GM19328 (cell line): Measurements from ENCODE around the gene RABGGTA.

Source experiments
- ATAC-seq: cut with Tn5 transposase; IDR thresholded peaks from one replicate; pipeline ENCODE4 v1.9.1; 2021; ENCODE audit warnings: mild to moderate bottlenecking, moderate library complexity; ENCODE audit not compliant: unreplicated experiment

The RABGGTA gene

DNA sequence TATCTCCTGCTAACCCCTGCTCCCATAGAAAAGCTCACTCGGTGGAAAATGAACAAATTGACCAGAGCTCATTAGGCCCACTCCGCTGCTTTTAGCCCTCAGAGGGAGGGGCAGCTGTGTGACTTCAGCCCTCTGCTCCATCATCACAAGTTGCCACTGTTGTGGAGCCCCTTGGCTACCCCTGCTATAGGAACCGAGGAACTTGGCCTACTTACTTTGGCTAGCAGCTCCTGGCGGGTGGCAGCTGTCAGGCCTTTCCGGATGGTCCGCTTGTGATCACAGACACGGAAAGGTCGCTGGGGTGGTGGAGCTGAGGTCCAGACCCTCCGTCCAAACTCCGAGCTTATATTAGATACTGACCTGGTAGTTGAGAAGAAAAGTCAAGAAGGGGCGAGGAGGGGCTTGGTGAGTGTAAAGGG, 35.8 kb upstream of the RABGGTA start:
- no peak for ATAC-seq

DNA sequence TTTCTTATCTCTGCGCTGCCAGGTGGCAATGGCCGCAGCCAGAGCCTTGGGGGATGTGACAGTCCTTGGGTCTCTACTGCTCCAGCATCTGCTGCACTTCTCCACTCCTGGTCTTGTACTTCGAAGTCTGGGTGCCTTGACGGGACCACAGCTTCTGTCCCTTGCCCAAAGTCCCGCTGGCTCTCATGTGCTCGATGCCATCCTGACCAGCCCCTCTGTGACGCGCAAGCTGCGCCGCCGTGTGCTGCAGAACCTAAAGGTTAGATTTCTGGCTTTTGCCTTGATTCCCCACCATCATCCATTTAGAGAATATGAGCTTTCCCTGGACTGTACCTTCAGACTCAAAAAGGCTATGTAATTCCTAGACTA, 32.6 kb upstream of the RABGGTA start:
- ATAC-seq: no peak

DNA sequence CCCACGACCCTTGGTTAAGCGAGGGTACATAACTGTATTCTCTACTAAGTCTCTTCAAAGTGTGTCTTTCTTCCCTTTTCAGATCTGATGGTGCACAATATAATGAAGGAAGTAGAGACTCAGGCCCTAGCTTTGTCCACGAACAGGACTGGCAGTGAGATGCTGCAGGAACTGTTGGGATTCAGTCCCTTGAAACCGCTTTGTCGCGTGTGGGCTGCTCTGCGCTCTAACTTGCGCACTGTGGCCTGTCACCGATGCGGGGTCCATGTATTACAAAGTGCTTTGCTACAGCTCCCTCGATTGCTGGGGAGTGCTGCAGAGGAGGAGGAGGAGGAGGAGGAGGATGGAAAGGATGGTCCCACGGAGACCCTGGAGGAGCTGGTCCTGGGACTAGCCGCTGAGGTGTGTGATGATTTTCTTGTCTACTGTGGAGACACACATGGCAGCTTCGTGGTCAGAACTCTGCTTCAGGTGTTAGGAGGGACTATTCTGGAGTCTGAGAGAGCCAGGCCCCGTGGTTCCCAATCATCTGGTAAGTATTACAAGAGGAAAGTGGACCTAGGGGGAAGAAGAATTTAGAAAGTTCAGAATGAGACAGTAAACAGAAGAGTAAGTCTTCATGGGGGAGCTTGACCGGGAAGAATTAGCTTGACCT, 29.1 kb upstream of the RABGGTA start:
- ATAC-seq: no peak

DNA sequence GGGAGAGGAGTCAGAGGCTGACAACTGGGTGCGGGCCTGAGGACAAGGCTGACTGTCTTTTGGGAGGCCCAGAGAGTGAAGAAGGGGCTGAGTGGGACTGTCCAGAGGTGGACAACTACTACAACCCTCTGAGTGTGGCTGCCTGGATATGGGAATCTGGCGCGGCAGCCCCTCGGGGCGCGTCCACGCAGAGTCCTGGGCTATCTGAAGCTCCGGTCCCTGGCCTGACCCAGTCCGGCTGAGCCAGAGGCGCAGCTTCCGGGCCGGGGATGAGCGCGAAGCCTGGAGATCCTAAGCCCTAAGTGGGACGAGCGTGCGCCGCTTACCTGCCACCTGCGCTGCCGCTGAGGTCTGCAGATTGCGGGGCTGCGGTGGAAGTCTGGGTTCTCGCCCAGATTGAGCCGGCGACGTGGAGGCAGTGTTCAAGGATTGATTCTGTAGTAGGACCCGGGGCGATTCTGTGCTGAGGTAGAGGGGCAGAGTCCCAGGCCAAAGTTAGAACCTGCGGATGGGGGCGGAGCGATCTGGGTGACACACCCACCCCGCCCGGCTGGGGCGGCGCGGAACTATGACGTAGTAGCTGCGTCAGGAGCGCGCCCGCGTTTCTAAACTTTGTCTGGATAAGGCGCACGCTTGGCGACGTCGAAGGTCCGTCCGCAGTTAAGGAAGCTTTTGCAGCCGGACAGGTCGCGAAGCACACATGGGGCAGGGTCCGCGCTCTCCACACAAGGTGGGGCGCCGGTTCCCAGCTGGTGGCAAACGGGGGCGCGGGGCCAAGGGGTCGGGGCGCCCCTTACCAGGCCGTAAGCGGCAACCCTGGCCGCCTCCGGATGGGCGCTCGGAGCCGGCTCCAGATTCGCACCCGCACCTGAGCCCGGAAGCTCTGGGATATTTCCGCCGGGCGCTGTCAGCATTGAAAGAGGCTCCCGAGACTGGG, 28.1 kb upstream of the RABGGTA start, which contains the start of the genes DHRS1 and NOP9:
Gene DHRS1 (minus strand): TSS at position 526 of the 937 bp plus-strand sequence. CDS start 674 bp downstream, outside the sequence.
Gene NOP9 (plus strand): TSS at position 596 of the 937 bp plus-strand sequence. CDS start 105 bp downstream, at position 701.
- ATAC-seq: peak; percentile 53

DNA sequence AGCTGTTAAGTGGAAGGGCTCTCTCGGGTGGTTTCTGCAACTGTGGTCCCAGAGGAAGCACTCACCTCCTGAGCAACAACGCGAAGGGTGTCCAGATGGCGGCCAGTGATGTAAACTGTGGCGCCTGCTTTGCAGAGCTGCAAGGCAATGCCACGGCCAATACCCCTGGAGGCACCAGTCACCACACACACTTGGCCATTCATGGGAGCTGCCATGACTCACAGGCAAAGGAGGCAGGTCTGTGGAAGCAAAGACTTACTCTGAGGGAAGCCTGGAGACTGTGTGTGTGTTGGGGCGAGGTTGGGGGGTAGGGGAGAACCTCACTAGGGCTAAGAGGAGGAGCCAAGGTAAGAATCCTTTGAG, 27.5 kb upstream of the RABGGTA start:
- no peak for ATAC-seq

DNA sequence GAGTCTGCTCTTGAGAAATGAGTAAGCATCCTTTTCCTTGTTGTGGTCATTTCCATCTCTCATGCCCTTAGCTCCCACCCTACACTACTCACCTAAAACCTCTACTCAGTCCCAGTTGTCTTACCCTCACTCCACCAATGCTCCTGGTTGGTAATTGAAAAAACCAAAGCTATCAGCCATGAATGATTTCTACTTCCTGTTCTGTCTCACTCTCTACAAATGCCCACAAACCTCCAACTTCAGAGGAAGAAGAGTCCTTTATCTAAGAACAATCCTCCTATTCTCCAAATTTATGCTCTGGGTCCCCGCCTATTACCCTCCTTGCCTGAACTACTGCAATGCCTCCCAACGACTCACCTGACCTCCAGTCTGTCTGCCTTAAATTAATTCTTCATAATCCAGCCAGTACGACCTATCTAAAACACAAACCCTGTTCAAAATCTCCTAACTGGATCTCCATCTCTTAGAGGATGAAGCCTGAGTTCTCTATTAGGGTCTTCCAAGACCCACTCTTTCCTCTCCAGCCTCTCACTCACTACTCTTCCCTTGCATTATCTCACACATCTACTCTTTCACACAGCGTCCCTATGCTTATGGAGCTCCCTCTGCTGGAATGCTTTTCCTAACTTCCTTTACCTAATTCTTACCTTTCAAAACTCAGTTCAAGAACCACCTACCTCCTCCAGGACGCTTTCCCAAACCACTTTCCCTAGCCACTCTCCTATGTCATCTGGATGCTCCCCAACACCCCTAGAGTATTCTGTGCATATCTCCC, 26.0 kb upstream of the RABGGTA start:
- ATAC-seq: peak; percentile 10

DNA sequence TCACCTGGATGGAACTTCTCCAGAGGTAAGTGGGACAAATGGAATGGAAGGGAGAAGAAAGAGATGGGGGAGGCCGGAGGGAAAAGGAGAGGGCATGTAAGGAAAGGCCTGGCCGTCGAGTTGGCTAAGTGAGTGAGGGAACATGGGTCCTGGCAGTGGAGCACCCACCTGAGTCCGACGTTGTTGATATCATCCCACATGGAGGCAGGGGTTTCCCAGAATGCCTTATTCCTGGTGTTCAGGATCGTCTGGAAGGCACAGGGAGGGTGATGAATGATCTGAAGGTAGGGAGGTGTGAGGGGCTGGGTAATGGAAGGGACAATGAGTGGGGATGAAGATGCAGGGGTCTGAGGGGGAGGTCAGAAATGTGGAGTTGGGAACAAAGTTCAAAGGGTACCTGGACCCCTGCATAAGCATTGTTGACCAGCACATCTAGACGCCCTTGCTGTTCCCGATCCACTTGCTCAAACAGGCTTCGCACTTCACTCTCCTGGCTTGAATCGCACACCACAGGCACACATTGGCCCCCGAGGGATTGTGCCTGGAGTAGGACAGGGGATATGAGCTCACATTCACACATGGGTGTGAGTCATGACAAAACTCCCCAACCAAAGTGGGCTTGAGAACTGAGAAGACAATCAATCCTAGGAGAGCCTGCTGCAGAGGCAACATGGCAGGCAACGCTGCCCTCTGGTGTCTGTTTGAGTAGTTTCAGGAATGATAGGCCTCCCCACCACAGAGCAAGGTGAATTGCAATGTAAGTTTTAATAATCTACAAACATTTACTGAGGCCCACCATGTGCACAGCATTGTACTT, 25.2 kb upstream of the RABGGTA start:
- peak; percentile 47 for ATAC-seq

DNA sequence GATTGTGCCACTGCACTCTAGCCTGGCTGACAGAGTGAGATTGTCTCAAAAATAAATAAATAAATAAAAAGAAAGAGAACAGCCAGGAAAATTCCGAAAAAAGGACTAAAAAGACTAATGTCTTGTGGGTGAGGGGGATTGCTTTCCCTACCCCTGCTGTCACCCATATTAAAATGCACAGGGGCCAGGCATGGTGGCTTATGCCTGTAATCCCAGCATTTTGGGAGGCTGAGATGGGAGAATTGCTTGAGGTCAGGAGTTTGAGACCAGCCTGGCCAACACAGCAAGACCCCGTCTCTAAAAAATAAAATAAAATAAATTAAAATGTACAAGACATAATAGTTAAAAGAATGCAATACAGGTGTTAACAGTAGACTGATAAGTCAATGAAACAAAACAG, 22.1 kb upstream of the RABGGTA start:
- no peak for ATAC-seq

DNA sequence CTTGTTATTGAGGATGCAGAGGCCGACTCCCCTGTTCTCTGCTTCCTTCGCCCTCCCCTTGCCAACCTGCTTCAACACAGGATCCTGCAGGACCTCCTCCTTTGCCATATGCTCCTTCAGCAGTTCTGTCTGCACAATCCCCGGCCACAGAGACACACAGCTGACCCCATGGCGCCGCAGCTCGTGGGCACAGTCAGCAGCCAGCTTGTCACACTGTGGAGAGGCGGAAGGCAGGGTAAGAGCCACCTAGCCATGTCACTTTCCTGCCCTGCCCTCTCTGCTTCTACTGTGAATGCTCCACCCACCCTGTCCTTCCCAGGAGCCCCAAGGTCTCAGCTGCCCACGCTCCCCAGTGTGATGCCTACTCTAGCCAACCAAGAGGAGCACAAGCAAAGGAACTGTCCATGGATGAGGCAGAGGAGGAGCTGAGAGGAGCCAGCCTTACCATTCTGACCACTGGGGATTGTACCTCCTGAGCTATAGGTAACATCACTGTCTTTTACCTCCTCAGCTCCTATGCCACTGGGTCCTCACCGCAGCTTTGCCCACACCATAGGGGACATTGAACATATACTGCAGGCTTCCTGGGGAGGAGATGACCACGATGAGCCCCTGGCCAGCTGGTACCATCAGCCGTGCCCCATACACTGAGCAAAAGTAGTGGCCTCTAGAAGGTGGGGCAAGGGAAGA, 20.9 kb upstream of the RABGGTA start:
- ATAC-seq: no peak

DNA sequence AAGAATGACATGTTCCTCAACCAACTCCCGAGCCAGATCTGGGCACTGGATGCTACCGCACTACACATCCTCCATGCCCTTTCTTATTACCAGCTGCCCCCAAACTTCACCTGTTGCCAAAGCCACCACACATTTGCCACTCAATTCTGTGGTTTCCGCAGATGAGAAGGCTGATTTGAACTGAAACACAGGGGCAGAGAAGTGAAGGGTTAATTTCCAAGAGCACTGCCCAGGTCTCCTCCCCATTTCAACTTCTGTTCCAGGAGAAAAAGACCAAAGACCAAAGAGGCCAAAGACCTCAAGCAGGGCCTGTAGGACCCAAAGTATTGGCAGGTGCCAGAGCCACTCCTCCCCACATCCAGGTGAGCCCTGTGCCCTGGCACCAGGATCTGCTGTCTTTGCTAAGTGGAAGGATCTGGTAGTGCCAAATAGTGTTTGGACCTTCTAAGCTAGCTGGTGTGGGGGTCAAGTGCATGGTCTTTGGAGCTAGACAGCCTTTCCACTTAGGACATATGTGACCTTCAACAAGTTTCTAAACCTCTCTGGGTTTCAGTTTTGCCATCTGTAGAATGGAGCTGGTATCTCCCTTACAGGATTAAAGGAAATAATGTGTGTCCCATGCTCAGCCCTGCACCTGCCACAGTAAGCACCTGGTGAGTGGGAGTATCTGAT, 20.2 kb upstream of the RABGGTA start:
- no peak for ATAC-seq

DNA sequence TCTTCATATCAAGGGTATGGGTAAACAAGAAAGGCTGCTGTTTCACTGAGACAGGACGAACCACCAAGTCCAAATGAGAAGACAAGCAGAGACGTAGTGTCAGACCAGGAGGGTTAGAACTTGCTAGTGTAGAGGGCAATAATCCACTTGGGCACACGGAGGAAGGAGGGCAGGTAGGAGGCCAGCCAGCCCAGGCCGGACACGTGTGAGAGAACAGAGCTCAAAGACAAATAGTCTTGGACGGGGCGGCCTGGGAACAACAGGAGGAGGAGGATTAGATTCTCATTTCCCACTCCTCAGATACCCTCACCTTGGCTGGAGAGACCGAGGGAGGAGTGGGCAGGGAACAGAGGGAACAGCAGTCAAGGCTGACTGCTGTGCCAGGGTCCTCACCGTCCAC, 19.3 kb upstream of the RABGGTA start:
- no peak for ATAC-seq

DNA sequence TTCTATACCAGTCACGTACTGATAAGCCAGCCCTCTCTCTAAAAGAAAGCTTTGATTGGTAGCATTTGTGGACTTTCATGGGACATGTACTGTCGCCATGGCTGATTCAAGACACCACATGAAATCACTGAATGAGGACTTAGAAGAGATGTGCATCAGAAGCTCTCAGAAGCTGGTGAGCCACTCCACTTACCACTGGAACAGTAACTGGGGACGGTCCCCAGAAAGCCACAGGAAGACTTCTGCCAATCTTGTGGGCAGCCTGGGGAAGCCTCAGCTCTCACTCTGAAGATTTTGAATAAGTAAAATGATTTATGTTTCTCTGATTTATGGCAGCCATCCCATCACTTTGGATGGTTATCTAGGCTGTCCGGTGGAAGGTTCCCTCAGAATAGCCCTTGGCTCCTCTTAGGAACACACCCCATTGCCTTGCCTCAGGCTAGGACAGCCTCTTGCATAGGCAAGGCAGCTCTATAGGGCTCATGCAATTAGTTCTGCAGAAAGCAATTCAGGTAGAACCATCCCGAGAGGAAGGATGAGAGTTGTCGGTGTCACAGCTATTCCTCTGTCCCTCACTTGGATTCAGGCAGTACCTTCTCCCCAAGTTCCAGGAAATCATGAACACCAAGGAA, 18.4 kb upstream of the RABGGTA start:
- ATAC-seq: peak; percentile 57

DNA sequence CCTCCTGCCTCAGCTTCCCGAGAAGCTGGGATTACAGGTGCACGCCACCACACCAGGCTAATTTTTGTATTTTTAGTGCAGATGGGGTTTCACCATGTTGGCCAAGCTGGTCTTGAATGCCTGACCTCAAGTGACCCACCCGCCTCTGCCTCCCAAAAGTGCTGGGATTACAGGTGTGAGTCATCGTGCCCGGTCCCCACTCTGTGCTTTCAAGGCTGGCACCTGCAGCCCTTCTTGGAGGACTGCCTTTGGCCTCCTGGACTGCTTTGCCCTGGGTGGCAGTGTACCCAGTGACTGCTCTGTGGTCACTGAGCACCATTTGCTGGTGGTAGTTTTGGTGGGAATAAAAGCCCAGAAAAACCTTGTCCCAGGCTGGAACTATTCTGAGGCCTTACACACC, 15.6 kb upstream of the RABGGTA start:
- ATAC-seq: no peak

DNA sequence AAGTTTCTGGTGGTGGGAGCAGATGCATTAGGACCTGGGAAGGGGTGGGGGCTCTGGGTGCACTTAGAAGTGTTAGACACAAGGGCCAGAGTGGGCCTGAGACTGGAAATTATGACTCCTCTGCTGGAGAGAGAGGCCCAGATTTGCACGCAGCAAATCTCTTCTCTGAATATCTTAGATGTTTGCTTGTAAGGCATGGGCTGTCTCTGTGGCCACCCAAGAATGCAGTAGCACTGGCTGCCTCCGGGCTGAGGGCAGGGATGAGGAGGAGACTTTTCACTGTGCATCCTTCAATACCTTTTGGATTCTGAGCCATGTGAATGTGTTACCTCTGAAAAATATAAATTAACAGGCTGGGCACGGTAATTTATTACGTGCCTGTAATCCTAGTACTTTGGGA, 14.0 kb upstream of the RABGGTA start:
- no peak for ATAC-seq

DNA sequence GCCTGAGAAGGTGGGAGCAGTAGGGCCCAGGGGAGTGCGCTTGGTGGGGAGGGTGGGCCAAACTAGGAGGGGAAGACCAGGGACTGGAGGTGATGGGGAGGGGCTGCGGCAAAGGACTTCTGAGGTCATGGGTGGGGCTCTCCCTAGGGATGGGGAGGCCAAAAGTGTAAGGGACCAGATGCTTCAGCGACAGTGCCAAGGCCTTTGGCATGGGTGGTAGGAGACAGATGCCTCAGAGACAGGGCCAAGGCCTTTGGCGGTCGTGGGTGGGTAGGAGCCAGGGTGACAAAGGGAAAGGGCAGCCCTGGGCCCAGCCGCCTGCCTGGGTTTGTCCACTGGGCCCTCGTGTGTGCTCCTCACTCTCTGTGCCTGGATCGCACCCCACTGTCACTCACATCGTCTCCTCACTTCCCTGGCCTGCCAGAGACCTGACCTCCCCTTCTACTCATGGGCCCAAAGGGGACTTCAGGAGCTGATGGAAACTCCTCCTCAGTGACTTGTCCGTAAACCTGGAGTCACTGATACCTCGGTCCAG, 13.2 kb upstream of the RABGGTA start:
- ATAC-seq: no peak

DNA sequence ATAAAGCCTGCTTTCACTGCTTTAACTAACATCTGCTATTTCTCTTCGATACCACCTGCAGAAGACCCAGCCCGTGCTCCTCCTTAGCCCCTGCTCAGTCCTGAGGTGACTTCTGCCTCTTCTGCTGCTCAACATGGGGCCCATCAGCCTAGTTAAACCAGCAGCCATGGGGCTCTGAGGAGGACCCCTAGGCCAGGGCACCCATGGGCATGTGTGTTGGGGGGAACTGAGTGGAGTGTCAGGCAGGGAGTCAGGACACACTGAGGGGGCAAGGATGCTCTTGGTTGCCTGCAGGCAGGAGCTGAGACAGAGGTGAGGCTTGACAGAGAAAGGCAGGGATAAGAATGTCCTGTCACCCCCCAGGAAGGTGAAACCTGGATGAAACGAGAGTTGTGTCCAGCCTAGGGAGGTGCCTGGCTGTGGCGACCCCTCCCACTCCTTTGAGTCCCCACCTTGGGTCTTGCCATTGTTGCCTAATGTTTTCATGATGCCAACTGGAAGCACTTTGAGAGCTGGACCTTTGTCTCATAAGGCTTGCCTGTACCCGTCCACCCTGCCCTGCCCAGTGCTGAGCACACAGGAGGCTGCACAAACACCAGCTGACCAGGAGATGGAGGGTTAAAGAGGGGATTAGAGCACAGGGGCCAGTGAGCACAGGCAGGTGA, 12.5 kb upstream of the RABGGTA start:
- ATAC-seq: no peak

DNA sequence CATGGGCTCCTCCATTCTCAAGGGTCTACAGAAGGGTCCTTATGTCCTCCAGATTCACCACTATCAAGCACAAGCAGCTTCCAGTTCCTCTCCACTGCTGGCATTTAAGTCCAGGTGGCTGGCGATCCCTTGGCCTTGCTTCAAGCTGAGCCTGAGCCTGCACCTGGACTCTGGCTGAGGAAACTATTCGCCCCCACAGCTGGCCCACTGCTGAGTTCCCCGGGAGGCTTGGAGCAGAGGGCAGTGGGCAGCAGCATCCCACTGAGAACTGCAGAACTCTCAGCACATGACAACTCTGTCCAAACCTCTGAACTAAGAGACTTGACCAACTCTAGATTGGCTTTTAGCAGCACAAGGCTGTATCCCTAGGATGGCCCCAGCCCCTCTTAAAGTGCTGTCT, 11.3 kb upstream of the RABGGTA start:
- ATAC-seq: no peak

DNA sequence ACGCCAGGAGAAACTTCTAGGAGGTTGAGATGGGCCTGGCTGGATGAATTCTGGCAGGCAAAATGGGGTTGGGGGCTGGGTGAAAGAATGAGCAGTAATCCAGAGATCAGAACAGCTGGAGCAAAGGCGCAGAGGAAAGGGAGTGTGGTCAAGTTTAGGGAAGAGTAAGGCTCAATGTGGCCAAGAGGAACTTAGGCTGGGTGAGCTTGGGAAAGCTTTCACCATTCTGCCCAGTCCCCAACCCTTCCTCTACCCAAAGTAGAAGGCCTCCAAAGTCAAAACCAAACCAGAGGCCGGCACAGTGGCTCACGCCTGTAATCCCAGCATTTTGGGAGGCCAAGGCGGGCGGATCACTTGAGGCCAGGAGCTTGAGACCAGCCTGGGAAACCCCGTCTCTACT, 10.2 kb upstream of the RABGGTA start:
- ATAC-seq: no peak
